Inferior parietal cortex (tissue), 1 donor: ENCODE data around the gene C1GALT1C1.

Experiments
- DNase-seq: peaks from one replicate; pipeline ENCODE4 v3.0.0-alpha.2; 2016; ENCODE audit errors: extremely low spot score

C1GALT1C1 gene

GRCh38 chrX:120585702-120586101, 44.2 kb downstream of the C1GALT1C1 start:
- no peak for DNase-seq
